ENCODE measurements around the gene IGLL1.
"Not testable (repeated sequence)": the region's sequence is repeated elsewhere in the genome, so short reads cannot be mapped to it uniquely, and the experiment has no call there.

IGLL1 gene

GRCh38 chr22:23604939-23605712 is 25.0 kb upstream of the IGLL1 start:
- Mint-ChIP-seq H3K27me3 (peaks cover 4% of the 10 kb centered on the region), H3K27ac (no peak overlapping the region), H3K4me1 (no peaks in the 10 kb centered on the region), H3K4me3 (no peak overlapping the region), H3K9me3 (no peaks in the 10 kb centered on the region), H3K36me3 (peaks cover 6% of the 10 kb centered on the region)
- DNase-seq (ENCODE audit: low spot score in 2 of 2): no peak
- no peak for ATAC-seq (ENCODE audit: low read depth)

- Mint-ChIP-seq H3K4me1 (no peaks in the 10 kb centered on the region), H3K4me3 (no peak overlapping the region), H3K27me3 (peaks cover 4% of the 10 kb centered on the region), H3K27ac (no peak overlapping the region), H3K36me3 (no peaks in the 10 kb centered on the region), H3K9me3 (no peaks in the 10 kb centered on the region)
- DNase-seq (ENCODE audit: low spot score in 2 of 2): no peak
- ATAC-seq (ENCODE audit: low read depth): no peak
Observed at GRCh38 chr22:23603266-23603665, 23.2 kb upstream of the IGLL1 start.

GRCh38 chr22:23598805-23599518 is 18.9 kb upstream of the IGLL1 start:
- ATAC-seq (ENCODE audit: low read depth): no peak
- Mint-ChIP-seq H3K9me3 (no peaks in the 10 kb centered on the region), H3K27ac (no peak overlapping the region), H3K27me3 (peaks cover 5% of the 10 kb centered on the region), H3K36me3 (no peaks in the 10 kb centered on the region), H3K4me1 (peaks cover 2% of the 10 kb centered on the region), H3K4me3 (no peak overlapping the region)
- no peak for DNase-seq (ENCODE audit: low spot score in 2 of 2)

GRCh38 chr22:23597576-23598268 is 17.6 kb upstream of the IGLL1 start:
- H3K4me1 Mint-ChIP-seq, H3K27ac Mint-ChIP-seq: not testable (repeated sequence)

GRCh38 chr22:23595904-23596303 is 15.8 kb upstream of the IGLL1 start:
- not testable (repeated sequence) for H3K27me3 Mint-ChIP-seq; H3K9me3 Mint-ChIP-seq; DNase-seq (ENCODE audit: low spot score in 2 of 2); H3K36me3 Mint-ChIP-seq; ATAC-seq (ENCODE audit: low read depth); H3K27ac Mint-ChIP-seq; H3K4me3 Mint-ChIP-seq; H3K4me1 Mint-ChIP-seq

More at GRCh38 chr22:23597576-23598268, 17.6 kb upstream of the IGLL1 start:
- not testable (repeated sequence) for H3K36me3 Mint-ChIP-seq; H3K27me3 Mint-ChIP-seq; H3K4me3 Mint-ChIP-seq; DNase-seq (ENCODE audit: low spot score in 2 of 2); H3K9me3 Mint-ChIP-seq; ATAC-seq (ENCODE audit: low read depth)

GRCh38 chr22:23591846-23592245 is 11.8 kb upstream of the IGLL1 start:
- no peak overlapping the region for H3K4me3 Mint-ChIP-seq
- DNase-seq (ENCODE audit: low spot score in 2 of 2) (no peak), ATAC-seq (ENCODE audit: low read depth) (no peak)
- peaks cover 2% of the 10 kb centered on the region for H3K9me3 Mint-ChIP-seq
- no peak overlapping the region for H3K27ac Mint-ChIP-seq
- H3K4me1 Mint-ChIP-seq: peaks cover 2% of the 10 kb centered on the region
- H3K36me3 Mint-ChIP-seq: peaks cover 5% of the 10 kb centered on the region
- H3K27me3 Mint-ChIP-seq: peaks cover 13% of the 10 kb centered on the region

GRCh38 chr22:23591201-23591791 is 11.2 kb upstream of the IGLL1 start:
- Mint-ChIP-seq H3K36me3 (peaks cover 5% of the 10 kb centered on the region), H3K9me3 (peaks cover 2% of the 10 kb centered on the region), H3K27ac (no peak overlapping the region), H3K4me3 (no peak overlapping the region), H3K4me1 (peaks cover 2% of the 10 kb centered on the region), H3K27me3 (peaks cover 14% of the 10 kb centered on the region)
- ATAC-seq (ENCODE audit: low read depth) (peak; percentile 68), DNase-seq (ENCODE audit: low spot score in 2 of 2) (peak; percentile 62 to 69)

- Mint-ChIP-seq H3K27ac (no peak overlapping the region), H3K4me1 (peaks cover 5% of the 10 kb centered on the region), H3K27me3 (peaks cover 24% of the 10 kb centered on the region), H3K36me3 (no peaks in the 10 kb centered on the region), H3K9me3 (no peaks in the 10 kb centered on the region), H3K4me3 (no peak overlapping the region)
- ATAC-seq (ENCODE audit: low read depth) (peak; percentile 44), DNase-seq (ENCODE audit: low spot score in 2 of 2) (no peak)
Observed at GRCh38 chr22:23583836-23584235, 3.7 kb upstream of the IGLL1 start.

GRCh38 chr22:23583153-23583552 is 3.1 kb upstream of the IGLL1 start:
- Mint-ChIP-seq H3K27me3 (peaks cover 26% of the 10 kb centered on the region), H3K4me3 (no peak overlapping the region), H3K4me1 (peaks cover 5% of the 10 kb centered on the region), H3K9me3 (no peaks in the 10 kb centered on the region), H3K27ac (no peak overlapping the region), H3K36me3 (no peaks in the 10 kb centered on the region)
- ATAC-seq (ENCODE audit: low read depth) (no peak), DNase-seq (ENCODE audit: low spot score in 2 of 2) (no peak)

- H3K9me3 Mint-ChIP-seq: no peaks in the 10 kb centered on the region
- peaks cover 21% of the 10 kb centered on the region for H3K27me3 Mint-ChIP-seq
- no peak for DNase-seq (ENCODE audit: low spot score in 2 of 2)
- no peak overlapping the region for H3K27ac Mint-ChIP-seq
- no peaks in the 10 kb centered on the region for H3K36me3 Mint-ChIP-seq
- peaks cover 5% of the 10 kb centered on the region for H3K4me1 Mint-ChIP-seq
- ATAC-seq (ENCODE audit: low read depth): no peak
- H3K4me3 Mint-ChIP-seq: no peak overlapping the region
Observed at GRCh38 chr22:23581260-23581650, 1.2 kb upstream of the IGLL1 start.

GRCh38 chr22:23580576-23581259 is 628 bp upstream of the IGLL1 start:
- no peak overlapping the region for H3K27ac Mint-ChIP-seq
- ATAC-seq (ENCODE audit: low read depth): no peak
- H3K4me1 Mint-ChIP-seq: peaks cover 5% of the 10 kb centered on the region
- H3K4me3 Mint-ChIP-seq: no peak overlapping the region
- no peaks in the 10 kb centered on the region for H3K36me3 Mint-ChIP-seq
- peaks cover 25% of the 10 kb centered on the region for H3K27me3 Mint-ChIP-seq
- H3K9me3 Mint-ChIP-seq: no peaks in the 10 kb centered on the region
- no peak for DNase-seq (ENCODE audit: low spot score in 2 of 2)

GRCh38 chr22:23579280-23579679 is 810 bp downstream of the IGLL1 start:
- ATAC-seq (ENCODE audit: low read depth) (no peak), DNase-seq (ENCODE audit: low spot score in 2 of 2) (no peak)
- Mint-ChIP-seq H3K4me1 (peaks cover 4% of the 10 kb centered on the region), H3K27me3 (peaks cover 26% of the 10 kb centered on the region), H3K27ac (no peak overlapping the region), H3K4me3 (no peak overlapping the region), H3K9me3 (no peaks in the 10 kb centered on the region), H3K36me3 (no peaks in the 10 kb centered on the region)

- ATAC-seq (ENCODE audit: low read depth): no peak
- Mint-ChIP-seq H3K27me3 (peaks cover 25% of the 10 kb centered on the region), H3K9me3 (no peaks in the 10 kb centered on the region)
Observed at GRCh38 chr22:23578306-23578705, 1.8 kb downstream of the IGLL1 start.

More at GRCh38 chr22:23578306-23578705, 1.8 kb downstream of the IGLL1 start:
- no peak for DNase-seq (ENCODE audit: low spot score in 2 of 2)
- Mint-ChIP-seq H3K36me3 (no peaks in the 10 kb centered on the region), H3K4me1 (peaks cover 3% of the 10 kb centered on the region), H3K4me3 (no peak overlapping the region), H3K27ac (no peak overlapping the region)
